Measurements from ENCODE around the gene ACAA1.
"Not testable (repeated sequence)": the region's sequence is repeated elsewhere in the genome, so short reads cannot be mapped to it uniquely, and the experiment has no call there.

Gene ACAA1

GRCh38 chr3:38163117-38163840 is 26.4 kb upstream of the ACAA1 start:
- Histone ChIP-seq H3K4me3 (ENCODE audit: insufficient read length, low read depth) (no peak overlapping the region), H3K9ac (ENCODE audit: insufficient read length, low read depth) (no peak overlapping the region), H3K27me3 (ENCODE audit: insufficient read depth, insufficient read length) (no peaks in the 10 kb centered on the region), H3K36me3 (ENCODE audit: insufficient read depth, insufficient read length, low read length) (peaks cover 6% of the 10 kb centered on the region), H3K4me1 (ENCODE audit: insufficient read depth, insufficient read length) (no peaks in the 10 kb centered on the region), H3K9me3 (ENCODE audit: insufficient read depth, low read length) (no peaks in the 10 kb centered on the region; the same call in 1 of the 2 replicates)
- TF ChIP-seq YY1 (IDR thresholded peaks at IDR 0.05; ENCODE audit: insufficient read depth, insufficient read length) (no peak), ZNF274 (IDR thresholded peaks at IDR 0.05; ENCODE audit: low read depth, low read length) (no peak), SUZ12 (IDR thresholded peaks at IDR 0.05; ENCODE audit: extremely low read depth, insufficient read depth, insufficient read length) (no peak)
- no peak for DNase-seq (ENCODE audit: low read depth, low spot score)

- H3K36me3 ChIP-seq (ENCODE audit: insufficient read depth, insufficient read length, low read length); H3K9me3 ChIP-seq (ENCODE audit: insufficient read depth, low read length); H3K4me1 ChIP-seq (ENCODE audit: insufficient read depth, insufficient read length); H3K27me3 ChIP-seq (ENCODE audit: insufficient read depth, insufficient read length); H3K4me3 ChIP-seq (ENCODE audit: insufficient read length, low read depth); DNase-seq (ENCODE audit: low read depth, low spot score); H3K9ac ChIP-seq (ENCODE audit: insufficient read length, low read depth): not testable (repeated sequence)
These were observed 23.8 kb upstream of the ACAA1 start for GRCh38 chr3:38160704-38161103.

GRCh38 chr3:38158472-38158871 is 21.5 kb upstream of the ACAA1 start:
- Histone ChIP-seq H3K4me1 (ENCODE audit: insufficient read depth, insufficient read length) (no peaks in the 10 kb centered on the region), H3K9me3 (ENCODE audit: insufficient read depth, low read length) (no peaks in the 10 kb centered on the region; the same call in 1 of the 2 replicates), H3K9ac (ENCODE audit: insufficient read length, low read depth) (no peak overlapping the region), H3K36me3 (ENCODE audit: insufficient read depth, insufficient read length, low read length) (no peaks in the 10 kb centered on the region), H3K4me3 (ENCODE audit: insufficient read length, low read depth) (no peak overlapping the region), H3K27me3 (ENCODE audit: insufficient read depth, insufficient read length) (no peaks in the 10 kb centered on the region)
- DNase-seq (ENCODE audit: low read depth, low spot score): no peak
- TF ChIP-seq SUZ12 (IDR thresholded peaks at IDR 0.05; ENCODE audit: extremely low read depth, insufficient read depth, insufficient read length) (no peak), YY1 (IDR thresholded peaks at IDR 0.05; ENCODE audit: insufficient read depth, insufficient read length) (no peak), ZNF274 (IDR thresholded peaks at IDR 0.05; ENCODE audit: low read depth, low read length) (no peak)

- Histone ChIP-seq H3K4me3 (ENCODE audit: insufficient read length, low read depth) (no peak overlapping the region), H3K9ac (ENCODE audit: insufficient read length, low read depth) (no peak overlapping the region), H3K36me3 (ENCODE audit: insufficient read depth, insufficient read length, low read length) (no peaks in the 10 kb centered on the region), H3K9me3 (ENCODE audit: insufficient read depth, low read length) (no peaks in the 10 kb centered on the region; the same call in 1 of the 2 replicates), H3K27me3 (ENCODE audit: insufficient read depth, insufficient read length) (no peaks in the 10 kb centered on the region), H3K4me1 (ENCODE audit: insufficient read depth, insufficient read length) (no peaks in the 10 kb centered on the region)
- DNase-seq (ENCODE audit: low read depth, low spot score): no peak
- no peak for TF ChIP-seq YY1 (IDR thresholded peaks at IDR 0.05; ENCODE audit: insufficient read depth, insufficient read length)
- no peak for TF ChIP-seq SUZ12 (IDR thresholded peaks at IDR 0.05; ENCODE audit: extremely low read depth, insufficient read depth, insufficient read length)
- TF ChIP-seq ZNF274 (IDR thresholded peaks at IDR 0.05; ENCODE audit: low read depth, low read length): no peak
These were observed 20.7 kb upstream of the ACAA1 start for GRCh38 chr3:38157595-38157994.

- H3K4me1 ChIP-seq (ENCODE audit: insufficient read depth, insufficient read length): no peaks in the 10 kb centered on the region
- no peak for DNase-seq (ENCODE audit: low read depth, low spot score)
These were observed 20.2 kb upstream of the ACAA1 start for GRCh38 chr3:38157117-38157516.

GRCh38 chr3:38155825-38156224 is 18.9 kb upstream of the ACAA1 start:
- no peaks in the 10 kb centered on the region for H3K27me3 ChIP-seq (ENCODE audit: insufficient read depth, insufficient read length)
- no peaks in the 10 kb centered on the region for H3K4me1 ChIP-seq (ENCODE audit: insufficient read depth, insufficient read length)
- no peak overlapping the region for H3K9ac ChIP-seq (ENCODE audit: insufficient read length, low read depth)
- TF ChIP-seq ZNF274 (IDR thresholded peaks at IDR 0.05; ENCODE audit: low read depth, low read length): no peak
- no peak for TF ChIP-seq SUZ12 (IDR thresholded peaks at IDR 0.05; ENCODE audit: extremely low read depth, insufficient read depth, insufficient read length)
- TF ChIP-seq YY1 (IDR thresholded peaks at IDR 0.05; ENCODE audit: insufficient read depth, insufficient read length): no peak
- DNase-seq (ENCODE audit: low read depth, low spot score): no peak
- no peak overlapping the region for H3K4me3 ChIP-seq (ENCODE audit: insufficient read length, low read depth)
- H3K9me3 ChIP-seq (ENCODE audit: insufficient read depth, low read length): no peaks in the 10 kb centered on the region; the same call in 1 of the 2 replicates
- H3K36me3 ChIP-seq (ENCODE audit: insufficient read depth, insufficient read length, low read length): no peaks in the 10 kb centered on the region

More at GRCh38 chr3:38157117-38157516, 20.2 kb upstream of the ACAA1 start:
- no peak overlapping the region for H3K4me3 ChIP-seq (ENCODE audit: insufficient read length, low read depth)
- H3K27me3 ChIP-seq (ENCODE audit: insufficient read depth, insufficient read length): no peaks in the 10 kb centered on the region
- no peak overlapping the region for H3K9ac ChIP-seq (ENCODE audit: insufficient read length, low read depth)
- no peaks in the 10 kb centered on the region for H3K36me3 ChIP-seq (ENCODE audit: insufficient read depth, insufficient read length, low read length)
- no peaks in the 10 kb centered on the region; the same call in 1 of the 2 replicates for H3K9me3 ChIP-seq (ENCODE audit: insufficient read depth, low read length)
- TF ChIP-seq YY1 (IDR thresholded peaks at IDR 0.05; ENCODE audit: insufficient read depth, insufficient read length): no peak
- no peak for TF ChIP-seq ZNF274 (IDR thresholded peaks at IDR 0.05; ENCODE audit: low read depth, low read length)
- no peak for TF ChIP-seq SUZ12 (IDR thresholded peaks at IDR 0.05; ENCODE audit: extremely low read depth, insufficient read depth, insufficient read length)

- no peaks in the 10 kb centered on the region for H3K4me1 ChIP-seq (ENCODE audit: insufficient read depth, insufficient read length)
- no peaks in the 10 kb centered on the region for H3K9me3 ChIP-seq (ENCODE audit: insufficient read depth, low read length)
- no peaks in the 10 kb centered on the region for H3K36me3 ChIP-seq (ENCODE audit: insufficient read depth, insufficient read length, low read length)
- TF ChIP-seq YY1 (IDR thresholded peaks at IDR 0.05; ENCODE audit: insufficient read depth, insufficient read length) (no peak), ZNF274 (IDR thresholded peaks at IDR 0.05; ENCODE audit: low read depth, low read length) (no peak), SUZ12 (IDR thresholded peaks at IDR 0.05; ENCODE audit: extremely low read depth, insufficient read depth, insufficient read length) (no peak)
- DNase-seq (ENCODE audit: low read depth, low spot score): no peak
- no peak overlapping the region for H3K4me3 ChIP-seq (ENCODE audit: insufficient read length, low read depth)
- H3K27me3 ChIP-seq (ENCODE audit: insufficient read depth, insufficient read length): no peaks in the 10 kb centered on the region
- no peak overlapping the region for H3K9ac ChIP-seq (ENCODE audit: insufficient read length, low read depth)
These were observed 17.8 kb upstream of the ACAA1 start for GRCh38 chr3:38154625-38155255.
